Gastroesophageal sphincter (tissue), 4 donors: ENCODE data around the gene ZFAND4. TPM values are rescaled to one million over a fixed set of nuclear protein-coding genes. Genes with fewer than 3 reads are reported as not detected.

Source experiments
- ATAC-seq: fragments of 150-250 bp; one replicate; pipeline ENCODE4 v1.9.1; 2016; ENCODE audit warnings: mild to moderate bottlenecking, moderate library complexity
- H3K27ac ChIP-seq, 4 donors: fragments of 200-600 bp; sonication (generic) in 3 of 4; 1 replicate in 3 of 4; 2 replicates in 1 of 4; pipeline ENCODE4 v1.5.1; 2016 to 2019
- H3K27me3 ChIP-seq: fragments of 200-600 bp; sonication (generic); one replicate; pipeline ENCODE4 v1.5.1; 2019
- H3K36me3 ChIP-seq, 2 donors: fragments of 200-600 bp; sonication (generic); one replicate each; pipeline ENCODE4 v1.5.1; 2019; ENCODE audit warnings: control low read depth in 1 of 2
- H3K4me1 ChIP-seq, 3 donors: fragments of 200-600 bp; sonication (generic); 1 replicate in 2 of 3; 2 replicates in 1 of 3; pipeline ENCODE4 v1.5.1; 2016 to 2019; ENCODE audit warnings: control low read depth in 2 of 3
- H3K4me3 ChIP-seq, 2 donors: fragments of 200-600 bp; sonication (generic); one replicate each; pipeline ENCODE4 v1.5.1; 2019; ENCODE audit warnings: mild to moderate bottlenecking in 1 of 2, moderate library complexity in 1 of 2
- H3K9me3 ChIP-seq, 3 donors: fragments of 200-600 bp; sonication (generic); one replicate each; pipeline ENCODE4 v1.5.1; 2017 to 2019; ENCODE audit warnings: control low read depth in 2 of 3
- CTCF ChIP-seq, 4 experiments: fragments of 200-600 bp in 2 of 4; fragments of 450-650 bp in 2 of 4; sonication (generic) in 1 of 4; IDR thresholded peaks; one replicate each; pipeline ENCODE4 v1.5.1; 2017 to 2019; ENCODE audit warnings: antibody characterized with exemption in 4 of 4, mild to moderate bottlenecking in 2 of 4, moderate library complexity in 2 of 4
- EP300 ChIP-seq: sonication (generic); formaldehyde crosslinking; IDR thresholded peaks from one replicate; pipeline ENCODE4 v1.6.1; 2017; ENCODE audit warnings: antibody characterized with exemption, mild to moderate bottlenecking
- POLR2A ChIP-seq, 2 donors: fragments of 450-650 bp; IDR thresholded peaks; one replicate each; pipeline ENCODE4 v1.6.1; 2017; ENCODE audit warnings: antibody characterized with exemption in 2 of 2, mild to moderate bottlenecking in 2 of 2, moderate library complexity in 1 of 2
- POLR2AphosphoS5 ChIP-seq: sonication (generic); formaldehyde crosslinking; IDR thresholded peaks from one replicate; pipeline ENCODE4 v1.6.1; 2017; ENCODE audit warnings: antibody characterized with exemption
- WGBS, 2 donors: methylation state at CpG; one replicate each; pipeline ENCODE4 v1.1.5; 2018; ENCODE audit warnings: low coverage in 1 of 2; 5-methylcytosine and 5-hydroxymethylcytosine counted together
- total RNA-seq, 4 donors: library from RNA; depleted of rRNA; stranded (reverse); fragments of >200 nt; gene quantifications; one replicate each; pipeline ENCODE4 v1.1.0, GENCODE V29; 2016

Gene ZFAND4
- total RNA-seq, 4 donors from 2014 or later, result 13.7 to 20.0 (median 16.1) TPM

- no peak overlapping the region for H3K27ac ChIP-seq
- 92 to 97% methylated on average over 3 of the region's 3 CpGs for WGBS, 2 donors
- TF ChIP-seq EP300 (no peak), POLR2A (IDR thresholded peaks at IDR 0.05) (no peak), CTCF (IDR thresholded peaks at IDR 0.05) (no peak), POLR2AphosphoS5 (no peak)
Measured at GRCh38 chr10:45569471-45569870, 103.1 kb downstream of the ZFAND4 start.

GRCh38 chr10:45566415-45566814 lies 106.2 kb downstream of the ZFAND4 start:
- Histone ChIP-seq H3K4me3 (no peak overlapping the region), H3K27ac (no peak overlapping the region), H3K9me3 (no peaks in the 10 kb centered on the region), H3K36me3 (no peaks in the 10 kb centered on the region), H3K4me1 (no peaks in the 10 kb centered on the region), H3K27me3 (no peaks in the 10 kb centered on the region)
- WGBS, 2 donors, result 75 to 80% methylated on average over 3 of the region's 3 CpGs
- ATAC-seq, result no peak
- TF ChIP-seq EP300, result no peak
- no peak for TF ChIP-seq POLR2AphosphoS5
- no peak for TF ChIP-seq POLR2A (IDR thresholded peaks at IDR 0.05)
- no peak for TF ChIP-seq CTCF (IDR thresholded peaks at IDR 0.05)

More at GRCh38 chr10:45569471-45569870, 103.1 kb downstream of the ZFAND4 start:
- Histone ChIP-seq H3K9me3 (no peaks in the 10 kb centered on the region), H3K4me1 (no peaks in the 10 kb centered on the region), H3K27me3 (no peaks in the 10 kb centered on the region), H3K4me3 (no peak overlapping the region), H3K36me3 (no peaks in the 10 kb centered on the region)
- ATAC-seq, result no peak

Other genes starting within 250 kb of the ZFAND4 start
- 10 to 100 TPM; 30.3 to 50.4 (median 33.5) TPM for gene WASHC2C, start 54.5 kb upstream of the ZFAND4 start, total RNA-seq
- gene AGAP4, start 174.7 kb upstream of the ZFAND4 start, total RNA-seq, result 10 to 100 TPM in 2 of 4 donors, 1 to 10 TPM in 2; 6.9 to 13.1 (median 9.6) TPM